GM19043 (cell line): ENCODE data around the gene CRYGC.

ENCODE experiments used
- ATAC-seq: cut with Tn5 transposase; IDR thresholded peaks from one replicate; pipeline ENCODE4 v1.9.1; 2021; ENCODE audit warnings: low read depth; ENCODE audit not compliant: unreplicated experiment

CRYGC gene

GRCh38 chr2:208129744-208130711, at the start of gene CRYGC:
CRYGC (minus strand) TSS chr2:208129828; CDS start chr2:208129792, 36 bp downstream.
- no peak for ATAC-seq

- no peak for ATAC-seq
These were observed 49.5 kb upstream of the CRYGC start for GRCh38 chr2:208179028-208179609.

GRCh38 chr2:208175840-208176153, 46.2 kb upstream of the CRYGC start:
- no peak for ATAC-seq

DNA sequence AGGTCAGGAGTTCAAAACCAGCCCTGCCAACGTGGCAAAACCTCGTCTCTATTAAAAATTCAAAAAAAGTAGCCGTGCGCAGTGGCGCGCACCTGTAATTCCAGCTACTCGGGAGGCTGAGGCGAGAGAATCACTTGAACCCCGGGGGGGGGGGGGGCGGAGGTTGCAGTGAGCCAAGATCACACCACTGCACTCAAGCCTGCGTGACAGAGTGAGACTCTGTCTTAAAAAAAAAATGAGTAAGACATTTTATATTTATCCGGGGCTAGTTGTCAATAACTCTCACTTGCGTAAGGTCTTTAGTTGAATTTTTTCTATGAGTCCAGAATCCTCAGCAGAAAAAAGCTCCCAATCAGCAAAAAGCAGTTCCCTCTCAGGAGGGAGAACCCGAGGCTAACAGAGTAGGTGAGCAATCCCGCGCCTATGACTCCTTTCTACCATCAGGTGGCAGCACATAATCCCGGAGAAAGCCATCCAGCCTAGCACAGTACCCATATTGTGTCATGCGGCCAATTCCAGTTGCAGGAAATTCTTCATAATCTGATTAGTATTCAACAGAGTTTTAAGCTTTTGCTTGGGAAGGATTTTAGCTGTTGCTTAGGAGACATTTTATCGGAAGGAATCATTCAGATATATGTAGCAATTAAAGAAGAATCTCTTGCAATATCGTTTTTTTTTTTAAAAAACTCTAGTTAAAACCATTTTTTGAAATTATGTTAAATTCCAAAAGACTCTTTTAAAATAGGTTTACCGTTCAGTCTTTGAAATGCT, 45.6 kb upstream of the CRYGC start:
- peak; percentile 99 for ATAC-seq

- ATAC-seq = no peak
These were observed 44.5 kb upstream of the CRYGC start for GRCh38 chr2:208174144-208174543.

GRCh38 chr2:208172125-208172524, 42.5 kb upstream of the CRYGC start:
- no peak for ATAC-seq

- no peak for ATAC-seq
These were observed 35.5 kb upstream of the CRYGC start for GRCh38 chr2:208164951-208165755.

DNA sequence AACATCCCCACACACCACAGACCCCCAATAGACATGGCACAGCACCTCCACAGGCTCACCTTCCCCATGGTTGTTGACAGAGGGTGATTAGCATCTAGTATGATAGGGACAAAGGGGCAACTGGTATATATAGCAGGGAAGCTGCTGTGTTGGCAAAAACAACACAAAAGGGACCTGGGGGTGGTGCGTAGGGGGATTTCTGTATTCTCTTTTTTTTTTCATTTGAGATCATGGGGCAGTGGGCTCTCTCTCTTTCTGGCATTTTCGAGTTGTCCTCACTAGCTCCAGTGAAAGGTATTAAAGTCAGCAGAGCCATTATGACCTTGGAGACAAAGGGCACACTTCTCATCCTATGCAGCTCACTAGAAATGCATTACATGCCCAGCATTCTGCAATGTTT, 33.9 kb upstream of the CRYGC start, which contains the start of gene CRYGA:
TSS of gene CRYGA (minus strand) at position 101 of the 400 bp plus-strand sequence. CDS start at position 68, 33 bp downstream.
- no peak for ATAC-seq

DNA sequence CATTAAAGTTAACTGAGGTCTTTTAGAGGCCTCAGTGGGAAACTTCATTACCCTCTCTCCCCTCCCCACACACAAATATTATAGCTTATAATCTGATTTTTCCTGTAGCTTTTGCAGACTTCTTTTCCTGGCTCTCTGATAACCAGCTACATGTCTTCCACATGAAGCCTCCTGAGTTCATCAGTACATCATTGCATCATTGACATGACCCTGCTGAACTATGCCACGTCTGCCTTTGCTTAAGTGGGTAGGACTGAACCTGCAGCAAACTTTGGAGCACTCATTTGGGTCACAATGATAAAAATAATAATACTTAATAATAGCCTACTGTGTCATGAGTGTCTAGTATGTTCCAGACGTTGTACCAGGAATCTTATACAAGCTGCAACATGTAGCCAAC, 26.8 kb upstream of the CRYGC start:
- ATAC-seq = no peak

- ATAC-seq = no peak
These were observed 23.5 kb upstream of the CRYGC start for GRCh38 chr2:208153156-208153555.

GRCh38 chr2:208150956-208151355, 21.3 kb upstream of the CRYGC start:
- no peak for ATAC-seq

DNA sequence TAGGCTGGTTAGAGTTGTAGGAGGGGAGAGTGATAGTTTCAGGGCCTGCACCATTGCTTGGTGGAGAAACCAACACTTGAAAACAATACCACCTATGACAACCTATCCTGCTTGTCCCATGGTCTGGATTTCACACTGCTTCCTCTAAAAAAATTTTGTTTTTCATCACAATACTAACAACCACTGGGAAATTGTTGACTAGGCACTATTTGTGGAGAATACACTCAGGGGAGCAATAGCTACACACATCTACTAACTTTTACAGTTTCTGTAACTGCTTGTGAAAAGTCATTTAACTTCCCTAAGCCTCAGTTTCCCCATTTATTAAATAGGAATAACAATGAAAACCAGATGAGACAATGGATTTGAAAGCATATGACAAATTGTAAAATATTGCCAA, 20.5 kb upstream of the CRYGC start:
- ATAC-seq = no peak

- no peak for ATAC-seq
These were observed 19.2 kb upstream of the CRYGC start for GRCh38 chr2:208148803-208149202.

DNA sequence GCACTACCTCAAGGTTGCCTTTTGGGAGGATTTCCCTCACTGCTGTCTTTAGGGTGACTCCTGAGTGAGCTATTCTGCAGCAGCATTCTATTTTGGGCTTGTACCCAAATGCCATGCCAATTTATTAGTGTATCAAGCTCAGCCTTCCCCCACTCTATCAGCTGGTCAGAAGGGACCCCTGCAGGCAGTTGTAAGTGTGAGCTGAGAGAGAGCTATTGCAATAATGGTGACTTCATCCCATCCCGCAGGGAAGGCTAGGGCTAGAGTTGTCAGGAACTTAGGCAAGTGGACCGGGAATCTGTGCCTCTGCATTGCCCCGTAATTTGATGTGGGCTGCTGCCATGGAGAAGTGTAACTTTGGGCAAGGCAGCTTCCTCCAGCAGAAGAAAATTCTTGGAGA, 18.1 kb upstream of the CRYGC start:
- no peak for ATAC-seq

DNA sequence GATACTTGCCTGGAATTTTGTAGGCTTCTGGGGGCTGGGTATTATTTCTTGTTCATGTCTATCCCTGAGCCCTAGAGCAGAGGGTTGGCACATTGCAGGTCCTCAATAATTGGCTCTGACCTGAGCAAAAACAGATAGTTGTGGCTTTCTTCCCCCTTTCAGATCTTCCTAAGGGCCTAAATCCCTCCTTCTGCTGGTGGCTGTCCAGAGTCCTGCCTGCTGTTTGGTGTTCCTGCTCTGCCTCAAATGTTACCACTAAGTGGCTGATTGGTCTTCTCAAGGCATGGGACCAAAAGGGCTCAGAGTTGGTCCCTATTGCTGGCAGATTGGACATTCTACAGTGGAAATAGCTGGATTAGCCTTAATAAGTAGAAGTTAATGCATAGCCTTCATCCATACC, 17.4 kb upstream of the CRYGC start:
- no peak for ATAC-seq

DNA sequence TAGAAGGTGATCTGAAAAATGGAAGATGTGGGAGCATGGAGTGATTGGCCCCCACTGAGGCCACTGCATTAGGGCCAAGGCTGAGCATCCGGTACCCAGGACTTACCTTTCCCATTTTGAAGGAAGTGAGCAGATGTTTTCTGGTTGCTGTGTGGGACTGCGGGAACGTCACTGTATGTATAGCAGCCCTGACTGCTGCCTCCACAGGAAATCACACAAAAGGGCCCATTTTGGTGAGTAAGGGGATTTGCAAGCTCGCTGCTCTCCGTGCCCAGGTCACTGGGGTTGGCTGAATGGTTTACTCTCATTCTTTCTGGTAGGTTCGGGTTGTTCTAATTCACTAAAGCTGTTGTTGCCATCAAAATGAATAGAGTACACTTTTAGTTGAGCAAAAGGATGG, 16.4 kb upstream of the CRYGC start, which contains the start of gene CRYGB:
TSS of gene CRYGB (minus strand) at position 153 of the 400 bp plus-strand sequence. CDS start at position 115, 38 bp downstream.
- ATAC-seq = no peak

GRCh38 chr2:208142925-208143799, 13.5 kb upstream of the CRYGC start:
- no peak for ATAC-seq

GRCh38 chr2:208142240-208142924, 12.8 kb upstream of the CRYGC start:
- ATAC-seq = no peak

- no peak for ATAC-seq
These were observed 9.8 kb upstream of the CRYGC start for GRCh38 chr2:208139447-208139846.
